ENCODE results near the gene ZNF846. TPM values are rescaled to one million over a fixed set of nuclear protein-coding genes. Genes with fewer than 3 reads are reported as not detected.
"Not testable (repeated sequence)": the region's sequence is repeated elsewhere in the genome, so short reads cannot be mapped to it uniquely, and the experiment has no call there.

The ZNF846 gene
- polyA plus RNA-seq (ENCODE audit: insufficient read length in 12 of 12) = 10 to 100 TPM in 6 of 12 donors, 1 to 10 TPM in 5, not detected in 1; 6.8 to 20.3 (median 10.9) TPM
- long read RNA-seq, donor 1, partial matches to known transcripts = 5 of 5 reads
- long read RNA-seq, donor 1, other reads (novel, unspliced or antisense) = 0 of 5 reads
- long read RNA-seq, donor 2 = 0 reads
- long read RNA-seq, donor 3, partial matches to known transcripts = 0 of 2 reads
- long read RNA-seq, donor 3, other reads (novel, unspliced or antisense) = 0 of 2 reads
- long read RNA-seq, donor 4 = 0 reads
- long read RNA-seq, donor 5 = 0 reads
- long read RNA-seq, donor 6, partial matches to known transcripts = 0 of 1 reads
- long read RNA-seq, donor 6, other reads (novel, unspliced or antisense) = 0 of 1 reads
- long read RNA-seq, donor 7 = 0 reads
- long read RNA-seq, donor 8, partial matches to known transcripts = 0 of 2 reads
- long read RNA-seq, donor 8, other reads (novel, unspliced or antisense) = 0 of 2 reads
- long read RNA-seq, donor 9, partial matches to known transcripts = 0 of 2 reads
- long read RNA-seq, donor 9, other reads (novel, unspliced or antisense) = 0 of 2 reads
- long read RNA-seq, donor 10 = 0 reads
- long read RNA-seq, donor 11 = 0 reads

- DNase-seq = peak; percentile 97
These were observed at the start of gene ZNF846 for GRCh38 chr19:9768175-9769112. TSS of gene ZNF846 (minus strand) at chr19:9768738. CDS start at chr19:9764950, 3,788 bp downstream.

DNA sequence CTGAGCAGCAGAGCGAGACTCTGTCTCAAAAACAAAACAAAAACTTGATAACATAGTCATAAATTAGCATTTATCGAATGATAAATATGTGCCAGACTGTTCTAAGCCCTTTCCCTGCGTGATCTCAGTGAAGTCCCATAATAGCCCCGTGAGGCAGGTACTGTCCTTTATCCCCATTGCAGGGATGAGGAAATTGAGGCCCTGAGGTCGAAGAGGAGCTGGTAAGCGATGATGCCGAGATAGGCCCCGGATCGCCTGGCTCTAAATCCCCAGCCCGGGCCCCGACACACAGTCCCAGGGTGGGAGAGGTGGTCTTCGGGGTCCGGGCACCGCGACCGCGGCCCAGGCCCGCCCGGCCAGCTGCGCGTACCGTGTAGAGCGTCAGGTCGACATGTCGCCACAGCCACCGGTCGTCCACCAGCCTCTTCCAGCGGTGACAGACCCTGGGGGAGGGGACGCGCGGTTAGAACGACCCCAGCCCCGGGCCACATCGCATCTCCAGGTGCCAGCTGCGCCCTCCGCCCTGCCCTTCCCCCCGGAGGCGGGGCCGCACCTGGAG is 49.7 kb upstream of the ZNF846 start:
- DNase-seq = no peak

- no peak for DNase-seq
These were observed 42.6 kb upstream of the ZNF846 start for GRCh38 chr19:9811139-9811538.

DNA sequence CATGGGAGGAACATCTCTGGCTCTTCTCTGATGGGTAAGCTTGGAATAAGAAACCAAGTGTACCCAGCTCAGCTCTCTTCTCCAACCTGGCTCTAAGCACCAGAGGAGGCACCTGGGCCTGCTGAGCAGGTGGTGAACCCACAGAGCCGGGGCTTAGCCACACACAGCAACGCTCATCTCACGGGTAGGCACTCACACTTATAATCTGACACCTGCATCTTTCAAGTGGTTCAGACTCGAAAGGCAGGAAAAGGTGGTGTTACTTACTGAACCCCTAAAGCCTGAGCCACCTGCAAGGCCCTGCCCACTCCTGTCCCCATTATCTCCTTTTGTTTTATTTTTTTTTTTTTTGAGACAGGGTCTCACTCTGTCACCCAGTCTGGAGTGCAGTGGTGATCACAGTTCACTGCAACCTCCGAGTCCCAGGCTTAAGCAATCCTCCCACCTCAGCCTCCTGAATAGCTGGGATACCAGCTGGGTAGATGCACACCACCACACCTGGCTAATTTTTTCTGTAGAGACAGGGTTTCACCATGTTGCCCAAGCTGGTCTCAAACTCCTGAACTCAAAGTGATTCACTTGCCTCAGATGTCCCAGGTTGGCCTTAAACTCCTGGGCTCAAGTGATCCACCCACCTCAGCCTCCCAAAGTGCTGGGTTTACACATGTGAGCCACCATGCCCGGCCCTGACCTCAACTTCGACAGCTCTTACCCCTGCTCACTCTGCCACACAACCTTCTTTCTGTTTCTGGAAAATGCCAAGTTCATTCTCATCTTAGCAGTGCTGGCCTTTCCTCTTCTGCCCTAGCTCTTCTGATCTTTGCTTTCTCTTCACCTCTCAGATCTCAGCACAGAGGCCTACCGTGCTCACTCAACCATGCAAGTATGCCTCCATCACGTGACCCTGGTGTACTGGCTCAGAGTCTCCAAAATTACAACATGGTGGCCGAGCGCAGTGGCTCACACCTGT is 40.6 kb upstream of the ZNF846 start:
- no peak for DNase-seq

DNA sequence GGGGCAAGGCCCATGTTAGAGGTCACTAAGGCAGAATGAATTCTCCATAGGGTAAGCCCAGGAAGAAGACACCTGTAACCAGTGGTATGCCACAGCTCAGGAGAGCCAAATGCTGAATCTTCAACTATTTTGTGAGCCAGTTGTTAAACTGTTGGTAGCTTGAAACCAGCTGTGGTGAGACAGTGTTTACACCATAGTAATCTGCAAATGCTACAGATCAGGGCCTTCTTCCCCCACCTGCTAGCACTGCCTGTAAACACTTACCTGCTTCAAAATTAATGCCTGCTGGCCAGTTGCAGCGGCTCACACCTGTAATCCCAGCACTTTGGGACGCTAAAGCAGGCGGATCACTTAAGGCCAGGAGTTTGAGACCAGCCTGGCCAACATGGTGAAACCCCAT is 38.3 kb upstream of the ZNF846 start:
- DNase-seq = no peak

- DNase-seq = no peak
These were observed 33.4 kb upstream of the ZNF846 start for GRCh38 chr19:9801976-9802375.

DNA sequence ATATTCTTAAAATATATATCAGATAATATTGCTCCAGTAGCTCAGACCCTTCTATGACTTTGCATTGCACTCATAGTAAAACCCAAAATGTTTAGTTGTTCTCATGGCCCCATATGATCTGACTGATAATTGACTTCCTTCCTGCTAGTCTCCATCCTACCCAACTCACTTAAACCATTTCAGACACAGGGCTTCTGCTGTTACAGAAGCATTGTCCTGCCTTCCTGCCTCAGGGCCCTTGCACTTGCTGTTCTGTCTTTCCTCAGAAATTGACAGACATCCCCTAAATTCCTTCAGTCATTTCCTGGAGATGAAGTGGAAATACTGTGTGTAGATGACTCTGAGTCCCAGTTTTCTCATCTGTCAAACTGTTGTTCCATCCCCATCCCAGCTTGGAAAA is 30.6 kb upstream of the ZNF846 start:
- DNase-seq = no peak

- DNase-seq = no peak
These were observed 29.3 kb upstream of the ZNF846 start for GRCh38 chr19:9797871-9798270.

GRCh38 chr19:9796113-9796773 is 27.7 kb upstream of the ZNF846 start:
- peak; percentile 81 for DNase-seq

DNA sequence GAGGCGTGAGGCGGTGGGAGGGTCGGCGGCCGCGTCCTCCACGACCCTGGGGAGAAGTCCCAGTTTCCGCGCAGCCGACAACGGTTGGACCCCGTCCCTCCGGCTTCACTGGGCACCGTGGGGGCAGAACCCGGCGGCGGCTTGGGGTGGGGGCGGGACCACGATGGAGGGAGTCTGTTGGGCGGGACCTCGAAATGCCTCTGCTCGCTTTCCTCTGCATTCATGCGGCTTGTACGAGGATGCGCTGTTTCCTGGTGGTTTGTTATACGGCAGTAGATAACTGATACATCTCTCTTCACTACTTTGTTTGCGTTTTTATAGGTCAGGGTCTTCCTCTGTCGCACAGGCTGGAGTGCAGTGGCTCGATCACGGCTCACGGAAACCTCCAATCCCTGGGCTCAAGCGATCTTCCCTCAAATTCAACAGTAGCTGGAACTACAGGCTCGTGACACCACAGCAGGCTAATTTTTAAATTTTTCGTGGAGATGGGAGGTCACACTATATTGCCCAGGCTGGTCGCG is 24.6 kb upstream of the ZNF846 start:
- no peak for DNase-seq

DNA sequence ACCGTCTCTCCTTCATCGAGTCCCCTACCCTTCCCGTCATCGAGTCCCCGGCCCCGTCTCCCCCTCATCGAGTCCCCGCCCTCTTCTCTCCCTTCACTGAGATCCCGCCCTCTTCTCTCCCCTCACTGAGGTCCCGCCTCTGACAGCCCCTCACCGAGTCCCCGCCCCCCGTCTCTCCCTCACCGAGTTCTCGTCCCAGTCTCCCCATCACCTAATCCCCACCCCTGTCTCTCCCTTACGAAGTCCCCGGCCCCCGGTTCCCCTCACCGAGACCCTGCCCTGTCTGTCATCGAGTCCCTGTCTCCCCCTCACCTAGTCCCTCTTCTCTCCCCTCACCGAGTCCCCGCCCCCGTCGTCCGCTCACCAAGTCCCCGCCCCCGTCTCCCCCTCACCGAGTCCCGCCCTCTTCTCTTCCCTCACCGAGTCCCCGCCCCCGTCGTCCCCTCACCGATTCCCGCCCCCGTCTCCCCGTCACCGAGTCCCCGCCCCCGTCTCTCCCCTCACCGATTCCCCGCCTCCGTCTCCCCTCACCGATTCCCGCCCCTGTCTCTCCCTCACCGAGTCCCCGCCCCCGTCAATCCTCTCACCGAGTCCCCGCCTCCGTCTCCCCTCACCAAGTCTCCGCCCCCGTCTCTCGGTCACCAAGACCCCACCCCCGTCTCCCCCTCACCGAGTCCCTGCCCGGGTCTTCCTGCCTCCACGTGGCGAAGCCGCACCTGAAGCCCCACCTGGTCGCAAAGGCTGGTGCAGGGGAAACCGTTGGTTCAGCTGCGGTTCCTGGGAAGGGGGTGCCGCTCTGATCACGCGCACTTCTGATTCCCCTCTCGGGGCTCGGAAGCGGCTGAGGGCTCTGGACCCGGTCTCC is 23.9 kb upstream of the ZNF846 start:
- DNase-seq = peak; percentile 96

- peak; percentile 95 for DNase-seq
These were observed 23.1 kb upstream of the ZNF846 start for GRCh38 chr19:9791552-9792205.

DNA sequence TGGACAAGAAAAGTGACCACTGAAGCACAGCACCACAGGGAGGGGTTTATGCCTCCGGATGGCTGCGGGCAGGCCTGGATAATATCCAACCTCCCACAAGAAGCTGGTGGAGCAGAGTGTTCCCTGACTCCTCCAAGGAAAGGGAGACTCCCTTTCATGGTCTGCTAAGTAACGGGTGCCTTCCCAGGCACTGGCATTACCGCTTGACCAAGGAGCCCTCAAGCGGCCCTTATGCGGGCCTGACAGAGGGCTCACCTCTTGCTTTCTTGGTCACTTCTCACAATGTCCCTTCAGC is 22.5 kb upstream of the ZNF846 start:
- not testable (repeated sequence) for DNase-seq

DNA sequence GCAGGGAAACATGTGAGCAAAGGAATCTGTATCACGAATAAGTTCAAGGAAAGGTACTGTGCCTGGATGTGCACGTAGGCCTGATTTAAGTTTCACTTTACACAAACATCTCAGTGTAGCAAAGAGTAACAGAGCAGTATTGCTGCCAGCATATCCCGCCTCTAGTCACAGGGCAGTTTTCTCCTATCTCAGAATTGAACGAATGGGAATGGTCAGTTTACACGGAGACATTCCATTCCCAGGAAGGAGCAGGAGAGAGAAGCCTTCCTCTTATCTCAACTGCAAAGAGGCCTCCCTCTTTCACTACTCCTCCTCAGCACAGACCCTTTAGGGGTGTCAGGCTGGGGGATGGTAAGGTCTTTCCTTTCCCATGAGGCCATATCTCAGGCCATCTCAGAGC is 21.0 kb upstream of the ZNF846 start:
- DNase-seq = not testable (repeated sequence)

DNA sequence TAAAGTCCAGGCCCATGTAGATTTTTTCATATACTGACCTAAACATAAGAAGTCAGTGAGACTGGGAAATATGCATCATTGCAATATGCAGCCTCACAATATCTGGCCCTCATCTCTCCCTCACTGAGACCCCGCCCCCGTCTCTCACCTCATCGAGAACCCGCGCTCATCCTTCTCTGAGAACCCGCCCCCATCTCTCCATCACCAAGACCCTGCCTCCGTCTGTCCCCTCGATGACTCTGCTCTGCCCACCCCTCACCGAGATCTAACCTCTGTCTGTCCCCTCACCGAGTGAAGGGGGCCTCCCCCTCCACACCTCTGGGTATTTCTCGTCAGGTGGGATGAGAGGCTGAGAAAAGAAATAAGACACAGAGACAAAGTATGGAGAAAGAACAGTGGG is 20.5 kb upstream of the ZNF846 start:
- DNase-seq = no peak

DNA sequence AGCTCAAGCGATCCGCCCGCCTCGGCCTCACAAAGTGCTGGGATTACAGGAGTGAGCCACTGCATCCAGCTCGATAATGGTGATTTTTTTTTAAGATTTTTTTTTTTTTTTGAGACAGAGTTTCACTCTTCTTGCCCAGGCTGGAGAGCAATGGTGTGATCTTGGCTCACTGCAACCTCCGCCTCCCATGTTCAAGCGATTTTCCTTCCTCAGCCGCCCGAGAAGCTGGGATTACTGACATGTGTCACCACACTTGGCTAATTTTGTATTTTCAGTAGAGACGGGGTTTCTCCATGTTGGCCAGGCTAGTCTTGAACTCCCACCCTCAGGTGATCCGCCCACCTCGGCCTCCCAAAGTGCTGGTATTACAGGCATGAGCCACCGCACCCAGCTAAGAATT is 20.1 kb upstream of the ZNF846 start:
- not testable (repeated sequence) for DNase-seq

- no peak for DNase-seq
These were observed 18.3 kb upstream of the ZNF846 start for GRCh38 chr19:9786819-9787218.

DNA sequence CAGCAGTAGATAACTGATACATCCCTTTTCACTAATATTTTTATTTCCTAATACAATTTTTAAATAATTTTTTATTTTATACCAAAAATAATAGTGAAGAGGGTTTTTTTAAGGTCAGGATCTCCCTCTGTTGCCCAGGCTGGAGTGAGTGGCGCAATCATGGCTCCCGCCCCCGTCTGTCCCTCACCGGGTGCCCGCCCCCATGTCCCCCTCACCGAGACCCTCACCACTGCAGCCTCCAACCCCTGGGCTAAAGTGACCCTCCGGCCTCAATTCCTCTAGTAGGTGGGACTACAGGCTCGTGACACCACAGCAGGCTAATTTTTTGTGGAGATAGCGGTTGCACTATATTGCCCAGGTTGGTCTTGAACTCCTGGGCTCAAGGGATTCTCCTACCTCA is 17.8 kb upstream of the ZNF846 start:
- DNase-seq = no peak

Data from muscle of arm (tissue), 14 donors.